ENCODE data around the gene ZBTB46.

Gene ZBTB46

GRCh38 chr20:63699466-63700198 is 131.4 kb downstream of the ZBTB46 start:
- no peak overlapping the region for H3K4me3 ChIP-seq (ENCODE audit: low read depth, low read length)
- no peak for TF ChIP-seq CTCF (conservative IDR thresholded peaks at IDR 0.05; ENCODE audit: low read depth, low read length)
- DNase-seq (ENCODE audit: low read depth), result no peak

- H3K4me3 ChIP-seq (ENCODE audit: low read depth, low read length), result peak overlapping the region; percentile 32
- TF ChIP-seq CTCF (conservative IDR thresholded peaks at IDR 0.05; ENCODE audit: low read depth, low read length), result no peak
- DNase-seq (ENCODE audit: low read depth), result peak; percentile 91
These were observed 132.2 kb downstream of the ZBTB46 start for GRCh38 chr20:63698739-63699465.

GRCh38 chr20:63697868-63698545 is 133.1 kb downstream of the ZBTB46 start:
- DNase-seq (ENCODE audit: low read depth), result no peak
- H3K4me3 ChIP-seq (ENCODE audit: low read depth, low read length), result peak overlapping the region; percentile 27
- no peak for TF ChIP-seq CTCF (conservative IDR thresholded peaks at IDR 0.05; ENCODE audit: low read depth, low read length)

- DNase-seq (ENCODE audit: low read depth), result no peak
- TF ChIP-seq CTCF (conservative IDR thresholded peaks at IDR 0.05; ENCODE audit: low read depth, low read length), result no peak
- peak overlapping the region; percentile 65 for H3K4me3 ChIP-seq (ENCODE audit: low read depth, low read length)
These were observed 133.7 kb downstream of the ZBTB46 start for GRCh38 chr20:63697357-63697867.

GRCh38 chr20:63696628-63697356 is 134.3 kb downstream of the ZBTB46 start, which contains the start of gene TNFRSF6B:
Gene TNFRSF6B, plus strand, starts transcription at chr20:63696652. Its CDS starts 116 bp downstream, at chr20:63696768.
- H3K4me3 ChIP-seq (ENCODE audit: low read depth, low read length), result peak within 1 kb of the TSS; percentile 65
- DNase-seq (ENCODE audit: low read depth), result no peak
- no peak for TF ChIP-seq CTCF (conservative IDR thresholded peaks at IDR 0.05; ENCODE audit: low read depth, low read length)

GRCh38 chr20:63696306-63696627 is 134.8 kb downstream of the ZBTB46 start:
- peak overlapping the region; percentile 65 for H3K4me3 ChIP-seq (ENCODE audit: low read depth, low read length)
- DNase-seq (ENCODE audit: low read depth), result peak; percentile 55
- no peak for TF ChIP-seq CTCF (conservative IDR thresholded peaks at IDR 0.05; ENCODE audit: low read depth, low read length)

Measured in choroid plexus epithelial cell (primary cell).